Psoas muscle (tissue), 8 donors: ENCODE results near the gene N4BP2L2. TPM values are rescaled to one million over a fixed set of nuclear protein-coding genes. Genes with fewer than 3 reads are reported as not detected.
A peak's percentile ranks its signal among the peaks of the same experiment; 100 is the strongest.

ENCODE experiments used
- ATAC-seq, 4 donors: fragments of 200-7000 bp; cut with Tn5 transposase; one replicate each; pipeline ENCODE4 v1.9.1; 2020; ENCODE audit warnings: moderate library complexity in 3 of 4, mild to moderate bottlenecking in 2 of 4
- DNase-seq, 2 donors: peaks; one replicate each; pipeline ENCODE4 v3.0.0-alpha.2; 2020
- H3K27ac ChIP-seq: fragments of 200-600 bp; one replicate; pipeline ENCODE4 v1.8.0; 2022
- H3K27me3 ChIP-seq, 3 donors: fragments of 200-600 bp in 1 of 3; one replicate each; pipeline versions ENCODE4 v1.6.1 to v1.8.0; 2013 to 2022; ENCODE audit warnings: low read length in 2 of 3, mild to moderate bottlenecking in 2 of 3, moderate library complexity in 1 of 3; ENCODE audit not compliant: insufficient read depth in 3 of 3
- H3K36me3 ChIP-seq, 2 donors: fragments of 200-600 bp in 1 of 2; one replicate each; pipeline versions ENCODE4 v1.6.1 to v1.8.0; 2013 to 2022; ENCODE audit warnings: low read depth in 1 of 2, mild to moderate bottlenecking in 1 of 2, moderate library complexity in 1 of 2; ENCODE audit not compliant: insufficient read depth in 1 of 2
- H3K4me1 ChIP-seq: fragments of 200-600 bp; one replicate; pipeline ENCODE4 v1.8.0; 2022
- H3K4me3 ChIP-seq: fragments of 200-600 bp; one replicate; pipeline ENCODE4 v1.8.0; 2022; ENCODE audit warnings: mild to moderate bottlenecking
- H3K9me3 ChIP-seq: fragments of 200-600 bp; one replicate; pipeline ENCODE4 v1.8.0; 2022
- CTCF ChIP-seq: fragments of 200-600 bp; IDR thresholded peaks from one replicate; pipeline ENCODE4 v1.8.0; 2022; ENCODE audit warnings: antibody characterized with exemption
- WGBS, 3 donors: extraction: QIAGEN DNeasy Blood & Tissue Kit; methylation state at CpG; one replicate each; pipeline versions ENCODE4 v1.1.6 to v1.1.7; 2013; 5-methylcytosine and 5-hydroxymethylcytosine counted together
- intact Hi-C, 2 donors: fragments of 100-400 bp; cut with DNase I; formaldehyde crosslinking; loops; one replicate each; pipeline versions ENCODE4 v1.11.0 to v1.14.2; 2022
- polyA plus RNA-seq, 3 donors: library from polyadenylated mRNA; stranded (reverse); fragments of 200-250 nt; gene quantifications; one replicate each; pipeline ENCODE4 v1.2.3, GENCODE V29; 2013
- total RNA-seq, 4 donors: library from RNA; stranded (reverse); fragmentation: NEBNext Ultra II Directional in 2 of 4; extraction: Animal tissue kit (Norgen Biotek cat#: 25700) in 2 of 4; gene quantifications; one replicate each; pipeline versions ENCODE4 v1.2.1 to v1.2.4, GENCODE V29; 2021 to 2023
- donor health status: healthy with polysubstance abuse.
- donor health status: DM: no; HTN: no; CAD: no; lungs with moderate emphysema.
- donor health status: Bipolar disorder and iron deficiency.
- donor health status: healthy.
- donor health status: DM: yes; HTN: yes; CAD: no.
- donor health status: DM: no; HTN: no; CAD: no.
- donor health status: DM: no; HTN: no; CAD: no.
- donor health status: DM: yes; HTN: yes; CAD: no.

Gene N4BP2L2
- total and polyA plus RNA-seq, 7 donors: 23.6 to 153 (median 102) TPM

DNA sequence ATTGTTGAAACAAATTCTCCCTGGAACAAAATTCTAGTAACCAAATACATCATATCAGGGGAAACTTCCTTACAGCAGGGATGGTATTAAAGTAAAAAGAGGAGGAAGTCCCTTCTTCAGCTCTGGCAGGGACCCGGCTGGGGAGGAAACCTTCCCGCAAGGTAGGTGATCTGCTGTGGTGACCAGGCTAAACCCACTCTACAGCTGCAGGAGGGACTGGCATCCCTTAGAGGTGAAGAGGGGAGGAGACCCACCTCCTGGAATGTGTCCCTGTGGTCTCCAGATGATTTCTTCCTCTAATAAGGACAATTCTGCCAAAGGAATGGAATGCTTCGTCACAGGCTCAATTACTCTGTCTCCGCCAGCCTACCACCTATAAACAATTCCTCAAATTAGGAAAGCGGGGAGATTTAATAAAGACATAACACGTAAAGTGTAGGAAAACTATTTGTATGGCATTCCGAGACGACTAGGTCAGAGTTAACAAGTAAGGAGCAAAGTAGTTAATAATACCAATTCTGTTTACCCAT, 47.0 kb upstream of the N4BP2L2 start:
- no peak for TF ChIP-seq CTCF
- Histone ChIP-seq H3K4me3 (peak overlapping the region; percentile 80), H3K27ac (peak overlapping the region; percentile 86), H3K4me1 (peaks cover 28% of the 10 kb centered on the region), H3K27me3 (no peaks in the 10 kb centered on the region), H3K9me3 (no peaks in the 10 kb centered on the region), H3K36me3 (no peaks in the 10 kb centered on the region)
- 16 to 20% (median 19%) methylated on average over 8 of the region's 8 CpGs for WGBS, 3 donors
- intact Hi-C loops: loop anchor here (2.0 to 5.0 kb wide), 3 partner anchors 53 to 1137 kb away; no protein-coding TSS in a partner anchor
- DNase-seq (no peak), ATAC-seq (peak in 1 of 4 donors; percentile 19)

- Histone ChIP-seq H3K4me3 (no peak overlapping the region), H3K36me3 (no peaks in the 10 kb centered on the region), H3K27me3 (no peaks in the 10 kb centered on the region), H3K9me3 (no peaks in the 10 kb centered on the region), H3K27ac (no peak overlapping the region), H3K4me1 (peaks cover 2% of the 10 kb centered on the region)
- 64 to 82% (median 74%) methylated on average over 2 of the region's 2 CpGs for WGBS, 3 donors
- ATAC-seq: no peak
- no peak for DNase-seq
- no peak for TF ChIP-seq CTCF
- intact Hi-C loops: no loop called here
Measured at GRCh38 chr13:32582991-32583390, 44.4 kb upstream of the N4BP2L2 start.

GRCh38 chr13:32582281-32582680, 43.7 kb upstream of the N4BP2L2 start:
- Histone ChIP-seq H3K27me3 (no peaks in the 10 kb centered on the region), H3K36me3 (no peaks in the 10 kb centered on the region), H3K27ac (no peak overlapping the region), H3K4me1 (no peaks in the 10 kb centered on the region), H3K9me3 (no peaks in the 10 kb centered on the region), H3K4me3 (no peak overlapping the region)
- DNase-seq (no peak), ATAC-seq (no peak)
- 38 to 46% (median 43%) methylated on average over 2 of the region's 2 CpGs for WGBS, 3 donors
- intact Hi-C loops: no loop called here
- no peak for TF ChIP-seq CTCF

- Histone ChIP-seq H3K4me1 (no peaks in the 10 kb centered on the region), H3K27ac (no peak overlapping the region), H3K36me3 (no peaks in the 10 kb centered on the region), H3K9me3 (no peaks in the 10 kb centered on the region), H3K27me3 (no peaks in the 10 kb centered on the region), H3K4me3 (no peak overlapping the region)
- ATAC-seq (no peak), DNase-seq (no peak)
- TF ChIP-seq CTCF: peak; percentile 46
- WGBS, 3 donors: 36 to 60% (median 44%) methylated on average over 3 of the region's 3 CpGs
- intact Hi-C loops: no loop called here
Measured at GRCh38 chr13:32581177-32581786, 42.7 kb upstream of the N4BP2L2 start.
